ENCODE results near the gene CYP1A2. TPM values are rescaled to one million over a fixed set of nuclear protein-coding genes. Genes with fewer than 3 reads are reported as not detected.

CYP1A2 gene
- total RNA-seq, 2 experiments from 2014 or later: not detected

DNA sequence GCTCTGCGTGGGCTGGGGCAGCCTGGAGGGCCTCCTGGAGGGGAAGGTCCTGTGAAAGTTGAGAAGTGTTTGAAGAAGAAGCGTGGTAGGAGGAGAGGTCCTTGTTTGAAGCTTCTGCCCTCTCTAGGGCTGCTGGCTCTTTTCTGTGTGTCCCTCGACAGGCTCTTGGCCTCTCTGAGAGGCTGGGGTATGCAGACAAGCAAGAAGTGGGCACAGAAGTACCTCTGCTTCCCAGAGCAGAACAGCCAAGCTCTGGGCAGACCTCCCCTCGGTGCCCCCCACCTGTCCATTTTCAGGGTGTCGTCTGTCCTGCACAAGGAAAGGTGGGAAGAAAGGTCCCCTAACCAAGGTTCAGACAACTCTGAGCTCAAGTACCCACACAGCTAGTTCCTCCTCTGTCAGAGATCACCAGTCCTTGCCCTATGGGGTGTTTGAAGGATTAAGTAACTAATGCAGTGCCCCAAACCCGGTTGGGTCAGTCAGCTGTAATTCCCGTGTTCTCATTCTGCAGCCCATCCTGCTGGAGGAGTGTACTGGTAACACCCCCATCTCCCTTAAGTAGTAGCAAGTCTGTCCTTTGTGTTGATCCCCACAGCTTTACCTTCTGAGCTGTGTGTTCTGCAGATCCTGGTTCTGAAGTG, 39.5 kb downstream of the CYP1A2 start:
- ChIA-PET POLR2A (interaction anchor here (0.6 to 35.1 kb wide), 24 partner anchors 7 to 838 kb away, joined by 3 to 1214 read pairs (median 6); partner anchors contain the start of genes ARID3B, CLK3, COX5A and CSK), CTCF (interaction anchor here (0.6 to 38.3 kb wide), 21 partner anchors 7 to 666 kb away, joined by 3 to 1235 read pairs (median 5); partner anchors contain the start of genes ARID3B, COX5A, CSK and FAM219B)
- H3K4me1 Mint-ChIP-seq: peaks cover 69% of the 10 kb centered on the region
- peak overlapping the region; percentile 97 for H3K27ac Mint-ChIP-seq
- DNase-seq: no peak
- H3K9me3 Mint-ChIP-seq: no peaks in the 10 kb centered on the region
- H3K4me3 Mint-ChIP-seq: peak overlapping the region; percentile 85
- H3K27me3 Mint-ChIP-seq: no peaks in the 10 kb centered on the region
- peaks cover 83% of the 10 kb centered on the region for H3K36me3 Mint-ChIP-seq (ENCODE audit: low read depth)

DNA sequence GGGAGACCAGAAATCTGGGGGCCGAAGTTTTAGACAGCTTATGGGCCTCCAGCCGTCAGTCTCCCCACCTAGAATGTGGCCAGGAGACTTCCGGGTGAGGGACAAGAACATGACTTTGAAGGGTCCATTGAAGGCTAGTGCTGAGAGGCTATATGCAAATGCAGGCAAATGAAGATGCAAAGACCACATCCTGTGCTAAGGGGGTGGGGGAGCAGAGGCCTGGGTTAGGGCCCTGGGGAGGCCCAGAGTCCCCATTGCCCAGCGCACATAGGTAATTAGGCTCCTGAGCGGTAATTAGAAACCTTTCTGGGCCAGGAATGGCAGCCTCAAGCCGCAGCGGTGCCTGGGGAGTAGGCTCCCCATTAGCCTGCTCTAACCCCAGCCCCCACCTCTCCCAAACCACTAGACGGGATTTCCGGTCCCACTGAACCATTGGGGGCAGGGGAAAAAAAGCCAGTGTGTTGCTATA, 40.1 kb downstream of the CYP1A2 start:
- H3K36me3 Mint-ChIP-seq (ENCODE audit: low read depth): peaks cover 77% of the 10 kb centered on the region
- H3K9me3 Mint-ChIP-seq: no peaks in the 10 kb centered on the region
- peak overlapping the region; percentile 97 for H3K27ac Mint-ChIP-seq
- H3K4me3 Mint-ChIP-seq: peak overlapping the region; percentile 85
- H3K27me3 Mint-ChIP-seq: no peaks in the 10 kb centered on the region
- peak; percentile 84 for DNase-seq
- POLR2A ChIA-PET: interaction anchor here (0.8 to 35.1 kb wide), 16 partner anchors 7 to 172 kb away, joined by 3 to 1214 read pairs (median 10); partner anchors contain the start of genes CLK3, COX5A, CSK and FAM219B
- CTCF ChIA-PET: interaction anchor here (1.1 to 38.3 kb wide), 13 partner anchors 7 to 243 kb away, joined by 3 to 1235 read pairs (median 5); partner anchors contain the start of genes CSK, FAM219B, LMAN1L and RPP25
- H3K4me1 Mint-ChIP-seq: peaks cover 75% of the 10 kb centered on the region

DNA sequence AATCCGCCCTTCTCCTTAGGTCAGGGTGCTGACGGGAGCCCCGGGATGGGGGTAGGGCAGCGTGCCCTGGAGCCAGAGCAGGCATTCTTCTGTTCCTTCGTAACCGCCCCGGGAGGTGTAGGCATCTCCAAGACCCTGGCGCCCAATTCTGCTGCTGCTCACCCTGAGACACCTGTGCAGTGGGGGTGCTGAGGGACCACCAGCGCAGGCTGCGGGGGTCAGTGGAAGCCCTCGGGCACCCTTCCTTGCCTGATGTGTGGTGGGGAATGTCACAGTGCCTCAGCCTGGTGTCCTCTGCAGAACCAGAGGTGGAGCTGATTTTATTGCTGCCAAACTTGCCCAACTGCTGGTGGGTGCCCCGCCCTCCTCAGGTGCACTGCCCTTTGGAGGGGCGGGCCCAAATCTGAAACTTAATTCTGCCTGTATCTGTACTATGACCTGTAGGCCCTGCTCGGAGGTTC, 40.6 kb downstream of the CYP1A2 start:
- Mint-ChIP-seq H3K4me1 (peaks cover 77% of the 10 kb centered on the region), H3K27me3 (no peaks in the 10 kb centered on the region)

DNA sequence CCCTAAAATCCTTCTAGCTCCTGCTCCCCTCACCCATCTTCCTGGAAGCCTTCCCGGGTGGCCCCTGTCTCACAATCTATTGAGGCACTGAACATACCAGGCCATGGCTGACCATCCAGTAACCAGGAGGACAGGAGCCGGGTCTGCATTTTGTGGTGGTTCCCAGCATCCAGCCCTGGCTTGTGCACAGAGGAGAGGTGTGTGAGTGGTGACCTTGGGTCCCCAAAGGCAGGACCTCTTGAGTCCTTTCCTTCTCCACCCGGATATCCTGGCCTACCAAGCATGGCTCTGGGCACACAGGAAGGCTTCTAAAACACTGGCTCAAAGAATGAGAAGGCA, 41.1 kb downstream of the CYP1A2 start:
- peak overlapping the region; percentile 85 for H3K4me3 Mint-ChIP-seq
- ChIA-PET CTCF (interaction anchor here (1.7 to 38.3 kb wide), 4 partner anchors 6 to 158 kb away, joined by 5 to 1235 read pairs (median 628); partner anchors contain the start of genes CSK, LMAN1L and ULK3), POLR2A (interaction anchor here (1.0 to 35.1 kb wide), 5 partner anchors 6 to 173 kb away, joined by 3 to 1214 read pairs (median 7); partner anchors contain the start of genes CLK3, CSK and LMAN1L)
- H3K27ac Mint-ChIP-seq: peak overlapping the region; percentile 97
- peaks cover 69% of the 10 kb centered on the region for H3K36me3 Mint-ChIP-seq (ENCODE audit: low read depth)
- no peaks in the 10 kb centered on the region for H3K27me3 Mint-ChIP-seq
- H3K9me3 Mint-ChIP-seq: no peaks in the 10 kb centered on the region
- peaks cover 80% of the 10 kb centered on the region for H3K4me1 Mint-ChIP-seq
- DNase-seq: no peak

More for the DNA sequence above, 40.6 kb downstream of the CYP1A2 start:
- Mint-ChIP-seq H3K27ac (peak overlapping the region; percentile 97), H3K9me3 (no peaks in the 10 kb centered on the region), H3K4me3 (peak overlapping the region; percentile 85), H3K36me3 (ENCODE audit: low read depth) (peaks cover 72% of the 10 kb centered on the region)
- CTCF ChIA-PET: interaction anchor here (1.2 to 38.3 kb wide), 6 partner anchors 6 to 243 kb away, joined by 3 to 1235 read pairs (median 14); partner anchors contain the start of genes CSK, LMAN1L and ULK3
- DNase-seq: peak; percentile 64
- POLR2A ChIA-PET: interaction anchor here (1.0 to 35.1 kb wide), 6 partner anchors 6 to 173 kb away, joined by 3 to 1214 read pairs (median 6); partner anchors contain the start of genes CLK3, CSK and LMAN1L

DNA sequence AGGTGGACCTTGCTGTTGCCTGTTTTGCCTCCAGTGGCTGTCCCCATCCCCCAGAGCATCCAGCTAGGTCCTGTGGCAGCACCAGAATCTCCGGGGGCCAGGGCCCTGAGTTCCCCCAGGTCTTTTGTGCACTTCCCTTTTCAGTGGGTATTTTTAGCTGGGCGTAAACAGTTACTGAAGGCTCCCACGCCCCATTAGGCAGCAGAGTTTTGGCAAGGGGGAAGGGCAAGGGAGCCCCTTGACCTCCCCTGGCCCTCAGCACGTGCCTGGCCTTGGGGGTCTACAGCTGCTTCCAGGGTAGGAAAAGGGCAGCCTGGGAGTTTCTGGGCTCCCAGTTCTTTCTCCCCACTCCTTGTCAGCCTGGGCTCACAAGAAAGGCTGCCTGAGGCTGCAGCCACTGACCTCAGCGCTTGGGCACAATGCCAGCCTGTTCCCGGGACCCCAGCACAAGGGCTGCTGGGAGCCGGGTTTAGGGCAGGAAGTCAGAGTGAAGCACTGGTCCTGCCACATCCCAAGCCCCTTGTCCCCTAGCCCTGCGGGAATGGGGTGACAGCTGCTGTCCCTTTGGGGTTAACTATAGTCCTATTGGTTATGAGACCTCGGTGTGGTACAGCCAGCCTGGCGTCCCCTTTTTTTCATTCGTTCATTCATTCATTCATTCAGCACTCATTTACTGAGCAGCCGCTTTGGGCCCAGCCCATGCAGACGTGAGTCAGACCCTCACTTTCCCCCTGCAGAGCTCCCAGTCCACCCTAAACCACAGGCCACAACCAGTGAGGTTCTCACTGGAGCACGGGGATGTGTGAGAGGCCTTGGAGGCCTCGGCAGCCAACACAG, 41.7 kb downstream of the CYP1A2 start:
- H3K4me1 Mint-ChIP-seq: peaks cover 81% of the 10 kb centered on the region
- peak; percentile 57 for DNase-seq
- H3K27ac Mint-ChIP-seq: peak overlapping the region; percentile 97
- H3K4me3 Mint-ChIP-seq: peak overlapping the region; percentile 85
- peaks cover 69% of the 10 kb centered on the region for H3K36me3 Mint-ChIP-seq (ENCODE audit: low read depth)
- H3K27me3 Mint-ChIP-seq: no peaks in the 10 kb centered on the region
- ChIA-PET POLR2A (interaction anchor here (1.3 to 35.1 kb wide), 4 partner anchors 5 to 174 kb away, joined by 4 to 1214 read pairs (median 610); partner anchors contain the start of genes CLK3, CSK and LMAN1L), CTCF (interaction anchor here (25.7 to 38.3 kb wide), 2 partner anchors 5 to 10 kb away, joined by 1235 read pairs; partner anchors contain the start of genes CSK and LMAN1L)
- H3K9me3 Mint-ChIP-seq: no peaks in the 10 kb centered on the region

DNA sequence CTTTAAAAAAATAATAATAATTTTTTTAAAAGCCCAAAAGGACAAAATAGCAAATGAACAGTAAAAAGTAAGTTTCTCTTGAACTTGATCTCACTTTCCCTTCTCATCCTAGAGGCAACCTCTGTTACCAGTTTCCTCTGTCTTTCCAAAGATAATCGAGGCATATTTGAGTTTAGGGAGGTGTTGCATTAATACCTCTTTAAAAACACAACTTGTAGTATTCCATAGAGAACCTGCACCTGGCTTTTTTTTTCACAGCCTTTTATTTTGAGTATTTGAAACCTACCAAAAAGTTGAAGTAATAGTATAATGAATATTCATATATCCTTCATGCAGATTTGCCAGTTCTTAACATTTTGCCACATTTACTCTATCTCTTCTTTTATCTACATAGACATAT, 42.4 kb downstream of the CYP1A2 start:
- H3K4me3 Mint-ChIP-seq: peak overlapping the region; percentile 85
- POLR2A ChIA-PET: interaction anchor here (2.3 to 35.1 kb wide), 3 partner anchors 5 to 175 kb away, joined by 7 to 1214 read pairs (median 1214); partner anchors contain the start of genes CLK3, CSK and LMAN1L
- H3K9me3 Mint-ChIP-seq: no peaks in the 10 kb centered on the region
- H3K27ac Mint-ChIP-seq: peak overlapping the region; percentile 97
- peaks cover 85% of the 10 kb centered on the region for H3K4me1 Mint-ChIP-seq
- peaks cover 68% of the 10 kb centered on the region for H3K36me3 Mint-ChIP-seq (ENCODE audit: low read depth)
- CTCF ChIA-PET: interaction anchor here (1.6 to 38.3 kb wide), 4 partner anchors 4 to 156 kb away, joined by 3 to 1235 read pairs (median 632); partner anchors contain the start of genes CPLX3, CSK and LMAN1L
- H3K27me3 Mint-ChIP-seq: no peaks in the 10 kb centered on the region
- no peak for DNase-seq

DNA sequence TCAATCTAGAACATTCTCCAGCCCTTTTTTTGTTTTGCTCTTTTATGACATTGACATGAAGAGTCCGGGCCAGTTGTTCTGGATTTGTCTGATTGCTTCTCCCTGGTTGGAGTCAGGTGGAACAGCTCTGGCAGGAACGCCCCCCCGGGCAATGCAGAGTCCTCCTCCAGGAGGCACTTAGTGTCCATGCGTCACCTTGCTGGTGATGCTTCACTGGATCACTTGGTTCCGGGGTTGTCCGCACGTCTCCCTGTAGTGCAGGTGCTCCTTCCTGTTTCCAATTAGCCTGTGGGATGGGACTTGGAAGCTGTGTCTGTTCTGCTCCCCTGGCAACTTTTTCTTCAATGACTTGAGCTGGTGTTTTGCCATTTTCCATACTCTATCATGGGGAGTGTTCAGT, 43.0 kb downstream of the CYP1A2 start:
- peak overlapping the region; percentile 44 for H3K4me3 Mint-ChIP-seq
- no peaks in the 10 kb centered on the region for H3K27me3 Mint-ChIP-seq
- H3K4me1 Mint-ChIP-seq: peaks cover 89% of the 10 kb centered on the region
- ChIA-PET POLR2A (interaction anchor here (27.8 to 35.1 kb wide), 2 partner anchors 4 to 10 kb away, joined by 1214 read pairs; partner anchors contain the start of genes CSK and LMAN1L), CTCF (interaction anchor here (1.6 to 38.3 kb wide), 6 partner anchors 4 to 159 kb away, joined by 3 to 1235 read pairs (median 23); partner anchors contain the start of genes CPLX3, CSK and LMAN1L)
- no peaks in the 10 kb centered on the region for H3K9me3 Mint-ChIP-seq
- peak overlapping the region; percentile 97 for H3K27ac Mint-ChIP-seq
- no peak for DNase-seq
- H3K36me3 Mint-ChIP-seq (ENCODE audit: low read depth): peaks cover 66% of the 10 kb centered on the region

DNA sequence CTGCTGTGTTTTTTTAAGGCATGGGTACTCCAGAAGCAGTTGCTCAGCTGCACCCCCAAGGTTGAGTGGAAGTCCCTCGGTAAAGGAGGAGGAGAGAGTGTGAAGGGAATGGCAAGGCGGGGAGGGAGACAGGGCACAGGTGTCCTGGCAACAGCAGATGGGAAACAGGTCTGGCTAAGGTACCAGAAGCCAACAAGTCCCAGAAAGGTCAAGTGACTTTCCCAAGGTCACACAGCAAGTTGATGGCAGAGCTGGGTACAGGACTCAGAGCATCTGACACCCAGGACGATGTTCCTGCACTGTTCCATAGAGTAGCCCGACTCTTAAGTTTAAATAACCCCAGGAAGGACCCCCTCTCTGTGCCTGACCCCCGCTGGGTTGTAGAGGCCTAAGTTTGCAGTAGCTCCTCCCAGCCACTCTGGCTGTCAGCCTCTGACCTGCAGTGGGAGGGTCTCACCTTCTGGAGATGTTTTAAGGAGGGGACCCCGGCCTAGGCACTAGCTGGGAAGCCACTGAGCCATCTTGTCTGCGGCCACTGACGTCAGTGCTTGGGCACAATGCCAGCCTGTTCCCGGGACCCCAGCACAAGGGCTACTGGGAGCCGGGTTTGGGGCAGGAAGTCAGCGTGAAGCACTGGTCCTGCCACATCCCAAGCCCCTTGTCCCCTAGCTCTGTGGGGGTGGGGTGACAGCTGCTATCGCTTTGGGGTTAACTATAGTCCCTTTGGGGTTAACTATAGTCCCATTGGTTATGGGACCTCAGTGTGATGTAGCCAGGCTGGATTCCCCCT, 43.8 kb downstream of the CYP1A2 start:
- peak overlapping the region; percentile 97 for H3K27ac Mint-ChIP-seq
- H3K36me3 Mint-ChIP-seq (ENCODE audit: low read depth): peaks cover 60% of the 10 kb centered on the region
- H3K4me1 Mint-ChIP-seq: peaks cover 86% of the 10 kb centered on the region
- H3K9me3 Mint-ChIP-seq: no peaks in the 10 kb centered on the region
- POLR2A ChIA-PET: interaction anchor here (1.0 to 35.1 kb wide), 5 partner anchors 3 to 142 kb away, joined by 3 to 1214 read pairs (median 7); partner anchors contain the start of genes CSK, FAM219B and LMAN1L
- no peaks in the 10 kb centered on the region for H3K27me3 Mint-ChIP-seq
- CTCF ChIA-PET: interaction anchor here (1.0 to 38.3 kb wide), 11 partner anchors 3 to 175 kb away, joined by 3 to 1235 read pairs (median 4); partner anchors contain the start of genes CPLX3, CSK, LMAN1L and MPI
- H3K4me3 Mint-ChIP-seq: peak overlapping the region; percentile 44
- no peak for DNase-seq

DNA sequence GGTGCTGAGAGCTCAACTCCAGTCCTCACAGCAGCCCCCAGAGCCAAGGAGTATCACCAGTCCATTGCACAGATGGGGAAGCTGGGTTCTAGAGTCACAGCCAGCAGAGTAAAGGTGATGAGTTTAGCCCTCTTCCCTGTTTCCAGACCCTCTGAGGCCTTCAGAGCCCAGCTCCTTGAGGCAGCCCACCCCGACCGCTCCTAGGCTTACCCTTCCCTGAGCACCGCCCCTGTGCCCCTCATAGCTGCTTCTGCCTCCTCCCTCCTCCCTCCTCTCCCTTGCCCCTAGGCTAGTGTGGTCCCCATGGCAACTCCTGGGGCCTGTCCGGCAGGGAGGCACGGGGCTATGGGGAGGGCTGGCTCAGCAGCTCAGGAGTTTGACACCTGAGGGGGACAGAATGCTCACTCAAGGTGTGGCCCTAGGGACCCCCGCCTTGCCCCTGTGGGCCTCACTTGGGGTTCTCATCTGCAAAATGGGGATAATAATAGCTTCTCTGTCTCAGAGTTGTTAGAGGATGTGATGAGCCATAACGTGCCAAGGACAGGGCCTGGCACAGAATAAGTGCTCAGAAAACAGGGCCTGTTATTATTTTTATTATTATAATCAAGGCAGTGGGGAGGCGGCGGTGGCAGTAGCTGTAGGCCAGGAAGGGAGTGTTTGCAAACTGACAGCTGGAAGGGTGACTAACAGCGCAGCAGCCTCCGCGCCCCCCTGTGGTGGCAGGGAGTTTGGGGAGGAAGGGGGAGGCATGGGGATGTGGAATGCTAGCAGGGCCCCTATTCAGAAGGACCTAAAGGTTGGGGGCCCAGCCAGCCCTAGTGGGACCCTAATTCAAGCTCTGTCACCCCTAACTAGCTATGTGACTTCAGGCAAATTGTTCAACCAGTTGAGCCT, 44.7 kb downstream of the CYP1A2 start:
- Mint-ChIP-seq H3K4me3 (peak overlapping the region; percentile 10), H3K4me1 (peaks cover 88% of the 10 kb centered on the region), H3K9me3 (no peaks in the 10 kb centered on the region), H3K27ac (peak overlapping the region; percentile 97), H3K36me3 (ENCODE audit: low read depth) (peaks cover 59% of the 10 kb centered on the region), H3K27me3 (no peaks in the 10 kb centered on the region)
- POLR2A ChIA-PET: interaction anchor here (0.8 to 35.1 kb wide), 8 partner anchors 2 to 141 kb away, joined by 3 to 1214 read pairs (median 4); partner anchors contain the start of genes CSK, FAM219B, LMAN1L and MPI
- DNase-seq: peak; percentile 73
- CTCF ChIA-PET: interaction anchor here (0.6 to 38.3 kb wide), 16 partner anchors 10 to 177 kb away, joined by 3 to 1235 read pairs (median 4); partner anchors contain the start of genes CLK3, CSK, FAM219B and MPI

DNA sequence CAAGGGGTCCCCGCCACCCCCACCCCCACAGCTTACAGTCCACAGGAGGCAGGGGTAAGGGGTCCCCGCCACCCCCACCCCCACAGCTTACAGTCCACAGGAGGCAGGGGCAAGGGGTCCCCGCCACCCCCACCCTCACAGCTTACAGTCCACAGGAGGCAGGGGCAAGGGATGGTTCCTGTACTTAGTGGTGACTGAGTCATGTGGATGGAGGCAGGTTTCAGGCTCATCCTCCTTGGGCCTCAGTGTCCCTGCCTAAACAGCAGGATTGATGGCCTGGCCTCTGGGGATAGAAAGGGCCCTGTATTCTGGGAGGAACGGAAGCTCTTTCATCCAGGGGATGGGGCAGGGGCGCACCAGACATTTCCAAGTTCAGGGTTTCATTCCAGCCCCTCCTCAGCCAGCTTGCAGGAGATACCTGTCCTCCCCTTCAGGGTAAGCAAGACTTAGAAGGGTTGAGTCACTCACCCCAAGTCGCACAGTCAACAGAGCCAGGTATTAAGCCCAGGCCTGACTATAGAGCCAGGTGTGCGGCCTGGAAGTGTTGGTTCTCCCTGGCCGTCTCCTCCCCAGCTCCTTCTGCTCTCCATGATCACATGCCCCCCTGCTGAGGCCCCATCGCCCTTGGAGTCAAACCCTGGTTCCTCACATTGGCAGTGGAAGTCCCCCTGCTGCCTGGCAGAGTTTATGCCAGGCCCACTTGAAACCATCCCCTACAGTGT, 45.8 kb downstream of the CYP1A2 start:
- Mint-ChIP-seq H3K36me3 (ENCODE audit: low read depth) (peaks cover 59% of the 10 kb centered on the region), H3K4me1 (peaks cover 90% of the 10 kb centered on the region), H3K9me3 (no peaks in the 10 kb centered on the region), H3K27me3 (no peaks in the 10 kb centered on the region), H3K27ac (peak overlapping the region; percentile 85), H3K4me3 (no peak overlapping the region)
- ChIA-PET CTCF (interaction anchor here (0.7 to 38.3 kb wide), 10 partner anchors 13 to 178 kb away, joined by 3 to 1235 read pairs (median 5); partner anchors contain the start of genes CLK3, CSK and FAM219B), POLR2A (interaction anchor here (0.8 to 35.1 kb wide), 6 partner anchors 1 to 254 kb away, joined by 3 to 1214 read pairs (median 6); partner anchors contain the start of genes ARID3B, CSK, FAM219B and LMAN1L)
- no peak for DNase-seq

All from activated CD4-positive, alpha-beta memory T cell treated with anti-CD3 and anti-CD28 coated beads, Interleukin-2, amount 10 ng/mL, durations not matched to agents 7 days and 5 days (primary cell).